ENCODE measurements around the gene LCE2A. TPM values are rescaled to one million over a fixed set of nuclear protein-coding genes. Genes with fewer than 3 reads are reported as not detected.

The LCE2A gene
- total RNA-seq, 2 donors from 2014 or later = not detected

DNA sequence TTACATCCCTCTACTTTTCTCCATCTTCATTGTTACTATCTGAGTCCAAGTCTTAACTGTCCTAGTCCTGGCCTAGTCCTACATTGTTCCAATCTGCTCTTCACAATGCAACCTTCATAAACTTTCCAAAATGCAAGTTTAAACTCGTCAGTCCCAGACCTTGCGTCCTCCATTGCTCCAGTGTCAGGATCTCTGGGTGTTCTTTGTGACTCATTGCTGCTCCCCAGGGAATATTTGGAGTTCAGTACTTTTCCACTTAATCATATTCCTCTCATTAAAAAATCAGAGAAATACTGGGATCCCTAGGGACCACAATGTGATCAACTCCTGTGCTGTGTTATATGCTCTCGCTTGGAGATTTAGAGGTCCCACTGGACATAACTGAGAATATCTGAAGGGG is 41.7 kb downstream of the LCE2A start:
- no peaks in the 10 kb centered on the region for H3K36me3 ChIP-seq (ENCODE audit: control insufficient read depth, insufficient read depth, low read length)
- H3K4me1 Mint-ChIP-seq = no peaks in the 10 kb centered on the region
- no peak overlapping the region for H3K9ac ChIP-seq (ENCODE audit: extremely low read depth, low read length, poor library complexity, severe bottlenecking)
- TF ChIP-seq, protein P1, sequence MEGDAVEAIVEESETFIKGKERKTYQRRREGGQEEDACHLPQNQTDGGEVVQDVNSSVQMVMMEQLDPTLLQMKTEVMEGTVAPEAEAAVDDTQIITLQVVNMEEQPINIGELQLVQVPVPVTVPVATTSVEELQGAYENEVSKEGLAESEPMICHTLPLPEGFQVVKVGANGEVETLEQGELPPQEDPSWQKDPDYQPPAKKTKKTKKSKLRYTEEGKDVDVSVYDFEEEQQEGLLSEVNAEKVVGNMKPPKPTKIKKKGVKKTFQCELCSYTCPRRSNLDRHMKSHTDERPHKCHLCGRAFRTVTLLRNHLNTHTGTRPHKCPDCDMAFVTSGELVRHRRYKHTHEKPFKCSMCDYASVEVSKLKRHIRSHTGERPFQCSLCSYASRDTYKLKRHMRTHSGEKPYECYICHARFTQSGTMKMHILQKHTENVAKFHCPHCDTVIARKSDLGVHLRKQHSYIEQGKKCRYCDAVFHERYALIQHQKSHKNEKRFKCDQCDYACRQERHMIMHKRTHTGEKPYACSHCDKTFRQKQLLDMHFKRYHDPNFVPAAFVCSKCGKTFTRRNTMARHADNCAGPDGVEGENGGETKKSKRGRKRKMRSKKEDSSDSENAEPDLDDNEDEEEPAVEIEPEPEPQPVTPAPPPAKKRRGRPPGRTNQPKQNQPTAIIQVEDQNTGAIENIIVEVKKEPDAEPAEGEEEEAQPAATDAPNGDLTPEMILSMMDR (conservative IDR thresholded peaks at IDR 0.05) = no peak
- H3K9me3 Mint-ChIP-seq = peaks cover 94% of the 10 kb centered on the region
- no peaks in the 10 kb centered on the region for H3K27me3 ChIP-seq (ENCODE audit: control insufficient read depth, insufficient read depth, low read length, poor library complexity, severe bottlenecking)
- no peak overlapping the region for H3K4me3 Mint-ChIP-seq
- peaks cover 81% of the 10 kb centered on the region for H3K9me3 ChIP-seq (ENCODE audit: control insufficient read depth, low read length)
- H3K27ac Mint-ChIP-seq = no peak overlapping the region
- H3K4me3 ChIP-seq (ENCODE audit: low read length) = no peak overlapping the region
- no peaks in the 10 kb centered on the region for H3K36me3 Mint-ChIP-seq (ENCODE audit: low read depth)
- 69 to 90% methylated on average over 2 to 3 of the region's 3 CpGs for WGBS, 2 experiments (ENCODE audit: insufficient coverage in 1 of 2, insufficient read length in 1 of 2)
- DNase-seq = no peak
- H3K4me1 ChIP-seq (ENCODE audit: control insufficient read depth, insufficient read depth, low read length) = no peaks in the 10 kb centered on the region
- no peaks in the 10 kb centered on the region for H3K27me3 Mint-ChIP-seq (ENCODE audit: insufficient read depth)
- no peak overlapping the region for H3K27ac ChIP-seq (ENCODE audit: low read depth, low read length)

DNA sequence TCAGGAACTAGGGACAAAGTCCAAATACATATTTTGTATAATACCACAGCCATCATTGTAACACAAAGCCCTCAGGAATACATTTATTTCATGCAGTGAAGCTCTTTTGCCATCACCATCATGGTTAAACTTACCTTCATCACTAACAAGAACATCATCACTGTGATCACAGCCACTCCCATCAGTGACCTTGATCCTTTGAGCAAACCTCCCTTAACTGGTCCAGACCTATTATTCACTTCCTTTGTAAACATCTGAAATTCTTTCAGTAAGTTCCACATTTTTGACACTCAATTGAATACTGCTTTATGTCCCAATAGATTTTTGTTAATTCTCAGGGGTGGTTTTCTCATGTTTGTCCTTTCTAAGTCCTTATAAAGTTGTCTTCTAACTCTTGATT is 43.5 kb downstream of the LCE2A start:
- TF ChIP-seq, protein P1 (conservative IDR thresholded peaks at IDR 0.05) = no peak
- no peaks in the 10 kb centered on the region for H3K27me3 ChIP-seq (ENCODE audit: control insufficient read depth, insufficient read depth, low read length, poor library complexity, severe bottlenecking)
- Mint-ChIP-seq H3K4me1 (no peaks in the 10 kb centered on the region), H3K27ac (no peak overlapping the region), H3K27me3 (ENCODE audit: insufficient read depth) (no peaks in the 10 kb centered on the region), H3K9me3 (peaks cover 95% of the 10 kb centered on the region), H3K36me3 (ENCODE audit: low read depth) (no peaks in the 10 kb centered on the region), H3K4me3 (no peak overlapping the region)
- H3K9ac ChIP-seq (ENCODE audit: extremely low read depth, low read length, poor library complexity, severe bottlenecking) = no peak overlapping the region
- peaks cover 86% of the 10 kb centered on the region for H3K9me3 ChIP-seq (ENCODE audit: control insufficient read depth, low read length)
- no peak for DNase-seq
- no peaks in the 10 kb centered on the region for H3K4me1 ChIP-seq (ENCODE audit: control insufficient read depth, insufficient read depth, low read length)
- H3K27ac ChIP-seq (ENCODE audit: low read depth, low read length) = no peak overlapping the region
- H3K4me3 ChIP-seq (ENCODE audit: low read length) = no peak overlapping the region
- H3K36me3 ChIP-seq (ENCODE audit: control insufficient read depth, insufficient read depth, low read length) = no peaks in the 10 kb centered on the region

- Histone ChIP-seq H3K27ac (ENCODE audit: low read depth, low read length) (no peak overlapping the region), H3K4me3 (ENCODE audit: low read length) (no peak overlapping the region), H3K9me3 (ENCODE audit: control insufficient read depth, low read length) (peaks cover 85% of the 10 kb centered on the region), H3K36me3 (ENCODE audit: control insufficient read depth, insufficient read depth, low read length) (no peaks in the 10 kb centered on the region), H3K9ac (ENCODE audit: extremely low read depth, low read length, poor library complexity, severe bottlenecking) (no peak overlapping the region), H3K27me3 (ENCODE audit: control insufficient read depth, insufficient read depth, low read length, poor library complexity, severe bottlenecking) (no peaks in the 10 kb centered on the region), H3K4me1 (ENCODE audit: control insufficient read depth, insufficient read depth, low read length) (no peaks in the 10 kb centered on the region)
- no peak overlapping the region for H3K27ac Mint-ChIP-seq
- no peak overlapping the region for H3K4me3 Mint-ChIP-seq
- H3K4me1 Mint-ChIP-seq = no peaks in the 10 kb centered on the region
- no peaks in the 10 kb centered on the region for H3K27me3 Mint-ChIP-seq (ENCODE audit: insufficient read depth)
- DNase-seq = no peak
- 58 to 80% methylated on average over 1 to 2 of the region's 2 CpGs for WGBS, 2 experiments (ENCODE audit: insufficient coverage in 1 of 2, insufficient read length in 1 of 2)
- TF ChIP-seq, protein P1 (conservative IDR thresholded peaks at IDR 0.05) = no peak
- no peaks in the 10 kb centered on the region for H3K36me3 Mint-ChIP-seq (ENCODE audit: low read depth)
- H3K9me3 Mint-ChIP-seq = peaks cover 93% of the 10 kb centered on the region
These were observed 45.4 kb downstream of the LCE2A start for GRCh38 chr1:152743371-152744145.
